ENCODE measurements around the gene MAEA. TPM values are rescaled to one million over a fixed set of nuclear protein-coding genes. Genes with fewer than 3 reads are reported as not detected.

Gene MAEA
- total and polyA plus RNA-seq, 2 of the 8 experiments (the other 6 are each of a cell fraction or from before 2014, with no cell fraction given) = 75.8 to 133 TPM

DNA sequence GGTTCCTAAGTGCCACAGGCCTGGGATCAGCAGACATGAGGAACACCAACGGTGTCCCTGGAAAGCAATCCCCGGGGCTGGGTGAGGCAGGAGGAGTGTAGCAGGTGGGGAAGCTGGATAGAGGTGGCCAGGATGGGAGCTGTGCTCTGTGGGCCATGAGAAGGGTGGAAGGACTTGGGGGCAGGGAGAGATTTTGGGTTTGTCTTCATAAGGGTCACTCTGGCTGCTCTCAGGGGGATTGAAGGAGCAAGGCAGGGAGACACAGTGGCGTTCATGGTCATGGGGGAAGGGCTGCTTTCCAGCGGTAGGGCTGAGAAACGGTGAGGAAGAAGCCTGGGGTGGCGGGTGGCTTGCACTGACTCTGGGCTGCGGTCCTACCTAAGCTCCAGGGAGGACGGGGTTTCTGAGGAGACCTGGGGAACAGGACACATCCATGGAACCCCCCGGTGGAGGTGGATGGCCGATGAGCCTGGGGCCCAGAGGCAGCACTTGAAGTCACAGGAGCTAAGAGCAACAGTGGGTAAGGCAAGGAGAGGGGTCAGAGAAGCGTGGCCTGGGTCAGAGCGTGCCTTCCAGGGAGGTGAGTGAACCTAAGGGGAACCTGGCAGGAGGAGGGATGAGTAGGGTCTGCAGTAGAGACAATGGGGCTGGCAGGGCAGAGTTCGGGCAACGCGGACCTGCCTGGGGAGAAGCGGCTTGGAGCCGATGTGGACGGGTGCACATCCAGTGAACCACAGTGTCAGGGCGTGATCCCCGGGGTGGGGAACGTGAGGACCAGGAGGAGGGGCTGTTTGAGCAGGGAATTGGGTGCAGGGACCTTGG is 28.4 kb upstream of the MAEA start:
- Histone ChIP-seq H3K36me3 (ENCODE audit: control insufficient read depth in 2 of 4, insufficient read depth in 4 of 4, low read length in 3 of 4) (no peaks in the 10 kb centered on the region), H3K14ac (ENCODE audit: insufficient read length) (no peak overlapping the region), H4K91ac (replicated peaks; ENCODE audit: insufficient read length, low read length) (no peak overlapping the region), H3K9ac (replicated peaks in 1 of 4; ENCODE audit: extremely low read depth in 1 of 4, low read depth in 3 of 4, low read length in 3 of 4) (no peak overlapping the region), H3K4ac (replicated peaks; ENCODE audit: insufficient read length, low read depth, low read length) (no peak overlapping the region), H2BK15ac (ENCODE audit: low read length) (no peak overlapping the region), H3K9me3 (ENCODE audit: insufficient read depth in 2 of 2, low read depth in 1 of 2, low read length in 1 of 2) (peaks cover 8 to 11% of the 10 kb centered on the region in 2 experiments; a peak in 3 of 4 replicates), H4K5ac (ENCODE audit: insufficient read length, low read depth, low read length) (no peak overlapping the region), H3K4me1 (replicated peaks in 1 of 4; ENCODE audit: control insufficient read depth in 3 of 4, insufficient read depth in 4 of 4, low read length in 3 of 4) (peaks cover 0 to 2% (median 0%) of the 10 kb centered on the region in 4 experiments; a peak in 1 of 7 replicates), H2BK5ac (ENCODE audit: low read depth, low read length) (no peak overlapping the region), H2BK12ac (ENCODE audit: low read depth, low read length) (no peak overlapping the region), H3K4me2 (ENCODE audit: insufficient read depth in 1 of 2, low read depth in 2 of 2, low read length in 2 of 2) (no peak overlapping the region), H4K20me1 (replicated peaks in 1 of 2; ENCODE audit: control insufficient read depth in 1 of 2, insufficient read depth in 2 of 2, low read length in 2 of 2) (no peaks in the 10 kb centered on the region), H4K8ac (ENCODE audit: extremely low read depth, insufficient read depth, low read length) (no peak overlapping the region; the same call in 1 of the 2 replicates), H3K79me1 (ENCODE audit: low read depth, low read length) (no peaks in the 10 kb centered on the region; the same call in 1 of the 2 replicates), H3K79me2 (ENCODE audit: control insufficient read depth in 1 of 2, insufficient read depth in 2 of 2, low read length in 2 of 2) (no peaks in the 10 kb centered on the region), H3K27ac (ENCODE audit: low read depth, low read length) (no peak overlapping the region), H2AK5ac (ENCODE audit: low read depth, low read length) (no peak overlapping the region), H3K56ac (replicated peaks; ENCODE audit: insufficient read length, low read depth, low read length) (no peak overlapping the region), H2AFZ (ENCODE audit: low read length) (no peak overlapping the region), H3K18ac (ENCODE audit: extremely low read depth, low read length) (no peak overlapping the region), H3K4me3 (ENCODE audit: extremely low read depth in 1 of 4, insufficient read depth in 2 of 4, low read depth in 3 of 4, low read length in 4 of 4) (no peak overlapping the region), H3K27me3 (replicated peaks in 1 of 4; ENCODE audit: control insufficient read depth in 3 of 4, extremely low read depth in 1 of 4, insufficient read depth in 3 of 4, low read length in 3 of 4) (no peaks in the 10 kb centered on the region; a peak in 1 of 7 replicates), H2BK120ac (replicated peaks; ENCODE audit: low read depth, low read length) (no peak overlapping the region), H2BK20ac (ENCODE audit: low read length) (no peak overlapping the region), H3K23me2 (ENCODE audit: low read depth, low read length) (no peaks in the 10 kb centered on the region), H3K23ac (ENCODE audit: insufficient read length) (no peak overlapping the region)
- 87% methylated on average over 19 of the region's 21 CpGs; no CpG with 5 or more reads in 1 of the 2 experiments for WGBS, 2 experiments (ENCODE audit: extremely low coverage in 1 of 2, insufficient coverage in 1 of 2, insufficient read length in 1 of 2, insufficient replicate concordance in 2 of 2, low coverage in 1 of 2, low lambda C conversion rate in 2 of 2, missing lambda C conversion rate in 1 of 2)
- CTCF ChIA-PET (ENCODE audit: partially characterized antibody) = interaction anchor here (0.6 to 0.7 kb wide), 3 partner anchors 57 to 263 kb away, joined by 3 read pairs; no protein-coding TSS in a partner anchor
- POLR2A ChIA-PET (ENCODE audit: partially characterized antibody) = interaction anchor here (1.4 kb wide), 1 partner anchor 11 kb away, joined by 4 read pairs; no protein-coding TSS in a partner anchor
- DNase-seq (ENCODE audit: low read depth in 1 of 2, low spot score in 2 of 2) = no peak
- no peak for FAIRE-seq
- TF ChIP-seq JUN (IDR thresholded peaks at IDR 0.05; ENCODE audit: low read depth, low read length) (no peak), EGR1 (IDR thresholded peaks at IDR 0.05; ENCODE audit: borderline replicate concordance, low read depth, low read length) (no peak), CBX8 (IDR thresholded peaks at IDR 0.05; ENCODE audit: borderline replicate concordance, low read depth, low read length) (no peak), RNF2 (IDR thresholded peaks at IDR 0.05; ENCODE audit: borderline replicate concordance, low read depth, low read length, missing control alignments, poor library complexity, severe bottlenecking) (no peak), CHD1 (IDR thresholded peaks at IDR 0.05; ENCODE audit: low read depth, low read length) (no peak), SP2 (IDR thresholded peaks at IDR 0.05; ENCODE audit: low read length) (no peak), KDM4A (IDR thresholded peaks at IDR 0.05; ENCODE audit: low read depth, low read length, severe bottlenecking) (no peak), CHD2 (IDR thresholded peaks at IDR 0.05; ENCODE audit: low read length) (no peak), RXRA (IDR thresholded peaks at IDR 0.05; ENCODE audit: insufficient read depth, low read depth, low read length) (no peak), SIX5 (IDR thresholded peaks at IDR 0.05; ENCODE audit: low read depth, low read length) (no peak), EP300 (IDR thresholded peaks at IDR 0.05; ENCODE audit: borderline replicate concordance in 1 of 2, low read depth in 2 of 2, low read length in 2 of 2) (no peak)
- TF ChIP-seq, protein P1, sequence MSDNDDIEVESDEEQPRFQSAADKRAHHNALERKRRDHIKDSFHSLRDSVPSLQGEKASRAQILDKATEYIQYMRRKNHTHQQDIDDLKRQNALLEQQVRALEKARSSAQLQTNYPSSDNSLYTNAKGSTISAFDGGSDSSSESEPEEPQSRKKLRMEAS (IDR thresholded peaks at IDR 0.05) = no peak

Data from H1 (cell line).